ENCODE measurements around the gene RNPS1. TPM values are rescaled to one million over a fixed set of nuclear protein-coding genes. Genes with fewer than 3 reads are reported as not detected.

RNPS1 gene
- total and polyA plus RNA-seq, 12 donors, result 83.5 to 176 (median 110) TPM

DNA sequence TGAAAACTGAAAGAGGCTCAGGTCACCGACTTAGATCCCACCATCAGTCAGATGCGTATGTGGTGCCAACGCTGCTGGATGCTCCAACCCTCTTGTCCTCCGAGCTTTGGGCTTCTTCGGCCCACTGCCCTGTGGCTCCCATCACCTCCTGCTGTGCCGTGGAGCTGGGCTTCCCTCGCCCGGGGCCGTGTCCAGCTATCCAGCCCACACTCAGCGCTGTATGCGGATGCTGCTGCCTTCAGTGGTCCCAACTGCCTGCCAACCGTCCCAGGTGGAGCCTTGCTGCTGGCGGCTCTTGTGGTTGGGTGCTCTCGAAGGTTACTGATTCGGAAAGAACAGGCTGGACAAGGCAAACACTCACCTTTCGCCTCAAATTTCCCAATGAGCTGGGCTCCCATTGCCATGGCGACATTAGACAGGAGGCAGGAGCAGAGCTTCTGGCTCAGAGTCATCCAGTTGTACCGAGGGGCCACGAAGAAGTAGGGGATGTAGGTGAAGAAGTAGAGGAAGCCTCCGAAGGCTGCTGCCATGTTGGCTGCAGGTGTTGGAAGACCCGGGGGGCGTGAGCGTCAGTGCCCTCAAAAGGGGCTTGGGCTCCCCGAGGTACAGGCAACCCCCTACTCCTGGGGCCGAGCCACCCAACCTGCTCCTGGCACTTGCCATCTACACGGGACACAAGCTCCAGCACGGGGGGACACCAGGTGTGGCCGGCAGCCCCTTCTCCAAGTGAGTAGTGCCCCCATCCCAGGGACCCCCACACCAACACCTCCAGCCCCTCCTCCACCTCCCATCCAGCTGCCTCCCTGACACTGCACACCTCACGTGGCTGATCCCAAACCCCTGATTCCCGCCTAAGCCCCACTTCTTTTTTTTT lies 40.4 kb upstream of the RNPS1 start:
- Histone ChIP-seq H3K4me1 (replicated peaks in 1 of 2) (no peaks in the 10 kb centered on the region), H3K36me3 (replicated peaks in 1 of 2) (no peaks in the 10 kb centered on the region), H3K9me3 (replicated peaks in 1 of 3) (no peaks in the 10 kb centered on the region), H3K4me3 (no peak overlapping the region), H3K27ac (no peak overlapping the region), H3K27me3 (no peaks in the 10 kb centered on the region)
- DNase-seq, result no peak
- TF ChIP-seq CTCF (IDR thresholded peaks at IDR 0.05), result no peak
- TF ChIP-seq POLR2A (IDR thresholded peaks at IDR 0.05), result no peak
- WGBS, 4 donors, result 90 to 97% (median 91%) methylated on average over 19 to 30 of the region's 30 CpGs
- intact Hi-C loops (cut with DNase I), result no loop called here

GRCh38 chr16:2299915-2300192 lies 31.9 kb upstream of the RNPS1 start:
- Histone ChIP-seq H3K4me3 (no peak overlapping the region), H3K27ac (no peak overlapping the region), H3K4me1 (replicated peaks in 1 of 2) (peaks cover 0 to 5% of the 10 kb centered on the region in 2 donors), H3K27me3 (no peaks in the 10 kb centered on the region), H3K36me3 (replicated peaks in 1 of 2) (no peaks in the 10 kb centered on the region), H3K9me3 (replicated peaks in 1 of 3) (no peaks in the 10 kb centered on the region)
- intact Hi-C loops (cut with DNase I), result loop anchor here in 1 of 2 donors (10.0 kb wide), 1 partner anchor 195 kb away; no protein-coding TSS in a partner anchor
- no peak for DNase-seq
- no peak for TF ChIP-seq CTCF (IDR thresholded peaks at IDR 0.05)
- 74 to 83% (median 80%) methylated on average over 7 to 10 of the region's 10 CpGs for WGBS, 4 donors

GRCh38 chr16:2299121-2299914 lies 31.4 kb upstream of the RNPS1 start:
- WGBS, 4 donors, result 82 to 91% (median 89%) methylated on average over 20 to 31 of the region's 31 CpGs
- H3K4me1 ChIP-seq (replicated peaks in 1 of 2), result peaks cover 0 to 5% of the 10 kb centered on the region in 2 donors
- no peak for TF ChIP-seq POLR2A (IDR thresholded peaks at IDR 0.05)
- no peak for TF ChIP-seq CTCF (IDR thresholded peaks at IDR 0.05)
- H3K9me3 ChIP-seq (replicated peaks in 1 of 3), result no peaks in the 10 kb centered on the region
- H3K27me3 ChIP-seq, result no peaks in the 10 kb centered on the region
- intact Hi-C loops (cut with DNase I), result loop anchor here in 1 of 2 donors (10.0 kb wide), 1 partner anchor 195 kb away; no protein-coding TSS in a partner anchor
- no peak for DNase-seq
- no peaks in the 10 kb centered on the region for H3K36me3 ChIP-seq (replicated peaks in 1 of 2)
- H3K4me3 ChIP-seq, result no peak overlapping the region
- no peak overlapping the region for H3K27ac ChIP-seq

DNA sequence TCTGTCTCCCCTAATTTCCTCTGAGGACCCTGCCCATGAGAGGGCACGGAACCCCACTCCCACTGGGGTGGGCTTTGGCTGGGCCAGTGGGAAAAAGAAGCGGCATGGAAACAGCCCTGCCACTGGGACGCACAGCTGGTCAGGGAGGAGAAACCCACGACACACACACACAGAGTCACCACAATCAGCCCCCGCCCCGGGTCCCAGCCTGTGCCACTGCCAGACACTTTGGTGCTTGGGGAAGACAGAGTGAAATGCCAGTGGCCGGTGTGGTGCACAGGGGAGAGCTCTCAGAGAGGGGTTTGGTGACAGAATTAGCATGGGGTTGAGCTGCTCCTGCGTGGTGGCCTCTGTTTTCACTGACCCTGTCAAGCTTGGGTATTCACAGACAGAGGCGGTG lies 30.7 kb upstream of the RNPS1 start:
- 89 to 100% (median 92%) methylated on average over 6 to 9 of the region's 9 CpGs for WGBS, 4 donors
- intact Hi-C loops (cut with DNase I), result loop anchor here in 1 of 2 donors (10.0 kb wide), 1 partner anchor 196 kb away; no protein-coding TSS in a partner anchor
- peaks cover 0 to 5% of the 10 kb centered on the region in 2 donors for H3K4me1 ChIP-seq (replicated peaks in 1 of 2)
- H3K9me3 ChIP-seq (replicated peaks in 1 of 3), result no peaks in the 10 kb centered on the region
- H3K4me3 ChIP-seq, result no peak overlapping the region
- no peak overlapping the region for H3K27ac ChIP-seq
- H3K27me3 ChIP-seq, result no peaks in the 10 kb centered on the region
- TF ChIP-seq POLR2A (IDR thresholded peaks at IDR 0.05), result no peak
- no peak for TF ChIP-seq CTCF (IDR thresholded peaks at IDR 0.05)
- no peaks in the 10 kb centered on the region for H3K36me3 ChIP-seq (replicated peaks in 1 of 2)
- no peak for DNase-seq

All from adrenal gland (tissue), 12 donors.